ENCODE data around the gene TPP1. TPM values are rescaled to one million over a fixed set of nuclear protein-coding genes. Genes with fewer than 3 reads are reported as not detected.

The TPP1 gene
- total RNA-seq, 1 donor from 2014 or later: 85.3 TPM

DNA sequence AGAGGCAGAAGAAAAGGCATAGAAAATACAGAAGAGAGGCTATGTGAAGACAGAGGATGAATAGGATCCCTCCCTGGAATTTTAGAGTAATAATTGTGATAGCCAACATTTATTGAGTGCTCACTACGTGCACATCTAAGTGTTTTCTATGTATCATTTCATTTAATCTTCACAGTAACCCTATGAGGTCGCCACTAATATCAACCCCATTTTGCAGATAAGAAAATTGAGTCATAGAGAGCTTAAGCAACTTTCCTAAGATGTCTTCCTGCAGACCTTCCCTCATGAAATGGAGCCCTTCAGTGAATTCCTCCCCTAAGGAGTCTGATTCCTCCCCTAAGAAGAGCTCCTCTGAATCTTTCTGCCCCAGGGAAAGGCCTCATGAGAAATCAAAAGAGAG is 53.9 kb downstream of the TPP1 start:
- DNase-seq (ENCODE audit: low read depth, low spot score): no peak

DNA sequence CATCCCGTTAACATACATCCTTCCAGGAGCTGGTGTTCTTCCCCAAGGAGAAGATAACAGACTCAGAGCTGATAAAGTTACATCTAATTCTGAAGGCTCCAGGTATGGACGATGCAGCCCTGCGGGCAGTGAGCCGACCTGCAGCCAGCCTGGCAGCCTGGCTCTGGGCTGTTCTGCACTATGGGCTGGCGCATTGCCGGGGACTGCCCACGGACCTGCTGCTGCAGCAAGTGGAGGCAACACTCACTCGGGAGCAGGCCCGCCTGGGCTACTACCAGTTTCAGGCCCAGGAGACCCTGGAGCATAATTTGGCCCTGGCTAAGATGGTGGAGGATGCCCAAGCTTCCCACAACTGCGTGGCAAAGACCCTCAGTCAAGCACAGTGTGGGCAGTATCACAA is 55.6 kb downstream of the TPP1 start:
- no peak for DNase-seq (ENCODE audit: low read depth, low spot score)

DNA sequence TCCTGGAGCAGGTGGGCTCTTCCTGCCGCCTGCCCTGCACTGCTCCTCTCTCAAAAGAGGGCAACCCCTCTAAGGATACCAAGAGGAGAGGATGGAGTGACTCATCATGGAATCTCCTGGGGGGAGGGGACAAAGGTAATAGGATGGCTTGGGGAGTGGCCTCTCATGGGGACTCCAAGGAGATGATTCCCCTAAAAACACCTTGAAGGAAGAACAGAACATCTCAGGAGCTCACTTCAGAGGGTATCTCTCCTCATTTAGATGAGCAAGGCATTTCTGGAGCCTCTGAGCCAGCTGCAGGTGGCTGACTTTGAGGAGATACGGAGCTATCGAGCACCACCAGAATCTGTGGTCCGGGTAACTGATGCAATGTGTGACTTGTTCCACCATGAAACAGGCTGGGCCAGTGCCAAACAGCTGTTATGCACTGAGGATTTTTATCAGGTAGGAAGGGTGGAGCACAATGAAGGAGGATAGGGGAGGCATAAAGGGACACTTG is 56.1 kb downstream of the TPP1 start:
- DNase-seq (ENCODE audit: low read depth, low spot score): no peak

Other genes starting within 250 kb of the TPP1 start
- 16.9 and 23.4 TPM in 2 replicates for gene SMPD1, start 228.9 kb downstream of the TPP1 start, total RNA-seq
- 59.2 and 63.5 TPM in 2 replicates for gene APBB1, start 200.3 kb downstream of the TPP1 start, total RNA-seq
- gene HPX, start 178.4 kb downstream of the TPP1 start, total RNA-seq: 0.13 and 0.32 TPM in 2 replicates
- 25.6 and 30.3 TPM in 2 replicates for gene TRIM3, start 145.5 kb downstream of the TPP1 start, total RNA-seq
- 53.2 and 64.8 TPM in 2 replicates for gene ARFIP2, start 138.1 kb downstream of the TPP1 start, total RNA-seq
- 23.4 and 27.9 TPM in 2 replicates for gene TIMM10B, start 137.9 kb downstream of the TPP1 start, total RNA-seq
- gene DNHD1, start 122.1 kb downstream of the TPP1 start, total RNA-seq: 2.0 and 2.5 TPM in 2 replicates
- 13.2 and 23.7 TPM in 2 replicates for gene RRP8, start 15.8 kb downstream of the TPP1 start, total RNA-seq
- 138 and 213 TPM in 2 replicates for gene ILK, start 15.6 kb downstream of the TPP1 start, total RNA-seq
- 36.2 and 45.7 TPM in 2 replicates for gene TAF10, start 7.2 kb downstream of the TPP1 start, total RNA-seq
- 41.7 and 47.4 TPM in 2 replicates for gene DCHS1, start 36.4 kb upstream of the TPP1 start, total RNA-seq
- gene MRPL17, start 63.9 kb upstream of the TPP1 start, total RNA-seq: 75.5 and 91.9 TPM in 2 replicates
- gene OR2AG2, start 152.6 kb upstream of the TPP1 start, total RNA-seq: 0.07 TPM in 2 replicates
- under 0.01 TPM in 1 of 2 replicates, not detected in the other for gene OR2AG1, start 163.6 kb upstream of the TPP1 start, total RNA-seq
- gene OR6A2, start 180.3 kb upstream of the TPP1 start, total RNA-seq: 0.07 and 0.20 TPM in 2 replicates
- not detected in 2 replicates for gene OR10A5, start 226.3 kb upstream of the TPP1 start, total RNA-seq
- not detected in 2 replicates for gene OR10A2, start 243.6 kb upstream of the TPP1 start, total RNA-seq

All from pulmonary artery endothelial cell (primary cell).